GM19351 (cell line): ENCODE data around the gene ANKRD34B.
A peak's percentile ranks its signal among the peaks of the same experiment; 100 is the strongest.
"Not testable (repeated sequence)": the region's sequence is repeated elsewhere in the genome, so short reads cannot be mapped to it uniquely, and the experiment has no call there.

Source experiments
- ATAC-seq: cut with Tn5 transposase; IDR thresholded peaks from one replicate; pipeline ENCODE4 v1.9.1; 2021; ENCODE audit warnings: mild to moderate bottlenecking, moderate library complexity; ENCODE audit not compliant: unreplicated experiment

ANKRD34B gene

DNA sequence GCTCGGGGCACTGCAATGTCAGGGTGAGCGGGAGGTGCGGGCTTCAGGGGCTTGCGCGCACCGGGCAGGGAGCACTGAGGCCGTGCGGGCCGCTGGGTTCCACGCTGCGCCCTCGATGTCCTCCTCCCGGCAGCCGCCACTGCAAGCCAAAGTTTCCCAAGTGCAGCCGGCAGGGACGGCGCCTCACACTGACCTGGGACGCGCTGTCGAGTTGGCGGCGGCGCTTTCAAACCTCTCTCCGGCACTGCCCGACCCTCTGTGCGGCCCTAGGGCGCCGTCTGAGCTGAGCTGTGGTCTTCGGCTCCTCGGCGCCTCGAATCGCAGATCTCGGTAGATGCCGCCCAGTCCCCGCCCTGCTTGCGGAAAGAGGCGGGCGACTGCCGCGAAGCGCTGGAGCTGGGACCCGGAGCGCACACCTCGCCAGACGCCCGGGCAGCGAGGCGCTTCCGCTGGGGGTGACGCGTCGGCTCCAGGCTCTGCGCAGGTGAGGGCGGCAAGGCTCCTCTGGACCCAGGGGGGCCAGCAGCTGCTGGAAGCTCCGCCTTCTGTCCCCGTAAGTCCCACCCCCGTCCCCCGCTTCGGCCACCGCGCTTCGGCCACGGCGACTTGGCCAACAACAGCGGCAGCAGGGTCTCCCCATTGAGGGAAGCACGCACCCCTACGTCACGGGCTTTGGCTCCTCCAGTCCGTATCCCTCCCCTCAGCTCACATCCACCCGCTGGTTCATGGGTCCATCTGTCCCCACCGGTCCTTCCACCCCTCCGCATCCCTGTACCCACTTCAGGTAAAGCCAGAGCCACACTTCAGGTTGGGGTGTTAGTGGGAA, at the start of gene ANKRD34B:
TSS of gene ANKRD34B (minus strand) at position 320 of the 826 bp plus-strand sequence. CDS start 10,261 bp downstream, outside the sequence.
- peak; percentile 62 for ATAC-seq

DNA sequence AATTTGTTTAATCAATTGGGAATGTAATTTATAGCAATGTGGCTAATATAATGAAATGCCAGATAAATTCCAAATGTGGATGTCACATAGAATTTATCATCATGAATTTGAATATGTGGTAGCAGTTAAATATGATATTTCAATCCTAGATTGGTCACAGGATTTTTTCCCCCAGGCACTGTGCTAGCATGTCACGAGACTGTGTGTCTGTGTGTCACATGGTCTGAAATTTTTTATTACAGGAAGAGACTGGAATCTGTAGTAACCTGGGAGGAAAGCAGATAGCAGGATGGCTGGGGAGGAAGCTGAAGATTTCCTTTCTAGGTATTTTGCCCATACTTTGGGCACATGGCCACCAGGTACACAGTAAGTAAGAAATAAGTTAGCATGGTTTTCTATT, 49.0 kb upstream of the ANKRD34B start:
- no peak for ATAC-seq

DNA sequence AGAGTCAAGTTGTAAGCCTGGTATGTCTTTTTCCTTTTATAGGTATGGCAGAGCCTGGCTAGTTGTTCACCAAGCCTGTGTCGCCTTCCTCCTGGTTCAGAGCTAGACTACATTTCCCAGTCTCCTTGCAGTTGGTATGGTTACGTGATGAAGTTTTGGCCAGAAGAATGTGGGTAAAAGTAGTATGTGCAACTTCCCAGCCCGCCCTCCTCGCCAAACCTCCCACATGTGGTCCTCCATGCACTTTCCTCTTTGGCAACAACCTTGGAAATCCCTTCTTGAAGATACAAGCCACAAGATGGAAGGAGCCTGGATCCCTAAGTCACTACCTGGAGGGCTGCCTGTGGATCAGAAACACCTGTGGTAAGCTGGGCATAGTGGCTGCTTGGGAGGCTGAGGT, 48.4 kb upstream of the ANKRD34B start:
- ATAC-seq, result no peak

DNA sequence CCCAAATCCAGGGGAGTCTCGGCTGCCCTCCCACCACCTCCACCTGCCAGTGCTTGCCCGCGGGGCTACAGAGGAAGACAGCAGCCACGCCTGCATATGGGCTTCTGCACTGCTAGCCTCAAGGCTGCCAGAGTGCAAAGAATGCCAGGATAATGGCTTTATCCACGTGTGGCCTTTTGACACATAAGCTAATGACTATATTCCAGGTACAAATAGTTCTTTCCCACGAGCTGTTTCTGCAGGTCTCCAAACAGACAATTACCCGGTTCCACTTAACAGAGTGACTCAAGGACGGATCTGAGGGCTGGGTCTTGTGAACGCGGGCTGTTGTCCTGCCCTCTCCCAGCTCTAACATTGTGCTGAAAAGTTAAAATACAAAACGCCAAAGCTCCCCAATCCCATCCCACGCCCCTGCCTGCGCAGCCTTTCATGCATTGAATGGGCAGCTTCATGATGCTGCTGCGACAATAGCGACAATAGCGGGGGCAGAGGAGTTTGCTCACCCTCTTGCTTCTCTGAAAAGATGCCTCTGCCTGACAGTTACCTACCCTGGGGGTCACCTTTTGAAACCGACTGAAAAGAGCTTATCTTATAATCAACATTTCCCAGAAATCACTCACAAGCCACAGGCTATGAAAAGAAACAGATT, 45.3 kb upstream of the ANKRD34B start:
- no peak for ATAC-seq

DNA sequence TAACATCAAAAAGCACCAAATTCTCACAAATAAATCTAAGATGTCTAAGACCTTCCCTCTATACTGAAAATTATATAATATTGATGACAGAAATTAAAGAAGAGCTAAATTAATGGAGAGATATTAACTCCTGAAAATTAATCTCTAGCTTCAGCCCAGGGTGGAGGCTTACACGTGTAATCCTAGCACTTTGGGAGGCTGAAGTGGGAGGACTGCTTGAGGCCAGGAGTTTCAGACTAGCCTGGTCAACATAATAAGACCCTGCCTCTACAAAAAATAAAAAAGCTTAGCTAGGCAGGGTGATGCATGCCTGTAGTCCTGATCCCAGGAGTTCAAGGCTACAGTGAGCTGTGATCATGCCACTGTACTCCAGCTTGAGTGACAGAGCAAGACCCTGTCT, 39.6 kb upstream of the ANKRD34B start:
- ATAC-seq, result no peak

DNA sequence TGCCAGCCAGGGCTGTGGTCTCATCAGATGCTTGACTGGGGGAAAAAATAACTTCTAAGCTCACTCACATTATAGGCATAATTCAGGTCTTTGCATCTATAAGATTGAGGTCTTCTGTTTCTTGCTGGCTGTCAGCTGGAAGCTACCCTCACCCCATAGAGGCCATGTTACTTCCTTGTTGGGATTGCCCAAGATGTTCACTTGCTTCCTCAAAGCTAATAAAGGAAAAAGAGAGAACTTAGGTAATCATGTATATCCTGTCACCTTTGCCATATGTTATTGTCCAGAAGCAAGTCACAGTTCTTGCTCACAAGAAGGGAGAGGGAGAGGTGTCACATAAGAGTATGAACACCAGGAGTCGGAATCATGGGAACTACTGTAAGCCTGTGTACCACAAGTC, 38.7 kb upstream of the ANKRD34B start:
- no peak for ATAC-seq

DNA sequence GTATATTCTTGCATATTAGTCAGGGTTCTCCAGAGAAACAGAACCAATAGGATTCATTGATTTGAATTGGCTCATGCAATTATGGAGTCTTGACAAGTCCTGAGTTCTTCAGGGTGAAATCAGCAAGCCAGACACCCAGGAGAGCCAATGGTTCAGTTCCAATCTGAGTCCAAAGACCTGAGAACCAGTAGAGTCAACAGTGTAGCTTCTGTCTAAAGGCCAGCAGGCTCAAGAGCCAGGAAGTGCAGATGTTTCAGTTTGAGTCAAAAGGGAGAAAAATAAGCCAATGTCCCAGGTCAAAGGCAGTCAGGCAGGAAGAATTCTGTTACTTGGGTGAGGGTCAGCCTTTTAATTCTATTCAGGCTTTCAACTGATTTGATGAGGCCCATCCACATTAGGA, 37.8 kb upstream of the ANKRD34B start:
- ATAC-seq, result peak; percentile 81

DNA sequence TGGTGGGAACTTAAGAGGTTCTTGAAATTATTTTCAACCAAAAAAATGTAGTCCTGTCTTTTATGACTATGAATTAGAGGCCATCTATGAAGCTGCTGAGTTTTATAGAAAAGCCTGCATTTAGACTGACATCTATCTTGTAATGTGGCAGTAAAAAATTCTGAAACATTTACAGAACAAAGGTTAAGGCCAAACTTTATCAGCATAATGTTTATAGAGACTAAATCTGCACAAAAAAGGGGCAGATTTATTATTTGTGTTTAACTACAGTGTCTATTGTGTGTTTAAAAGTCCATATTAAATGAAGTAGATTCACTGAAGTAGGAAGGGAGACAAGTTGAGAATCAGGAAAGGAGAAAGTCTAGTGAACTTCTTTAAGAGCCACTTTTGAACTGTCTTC, 37.3 kb upstream of the ANKRD34B start:
- no peak for ATAC-seq

DNA sequence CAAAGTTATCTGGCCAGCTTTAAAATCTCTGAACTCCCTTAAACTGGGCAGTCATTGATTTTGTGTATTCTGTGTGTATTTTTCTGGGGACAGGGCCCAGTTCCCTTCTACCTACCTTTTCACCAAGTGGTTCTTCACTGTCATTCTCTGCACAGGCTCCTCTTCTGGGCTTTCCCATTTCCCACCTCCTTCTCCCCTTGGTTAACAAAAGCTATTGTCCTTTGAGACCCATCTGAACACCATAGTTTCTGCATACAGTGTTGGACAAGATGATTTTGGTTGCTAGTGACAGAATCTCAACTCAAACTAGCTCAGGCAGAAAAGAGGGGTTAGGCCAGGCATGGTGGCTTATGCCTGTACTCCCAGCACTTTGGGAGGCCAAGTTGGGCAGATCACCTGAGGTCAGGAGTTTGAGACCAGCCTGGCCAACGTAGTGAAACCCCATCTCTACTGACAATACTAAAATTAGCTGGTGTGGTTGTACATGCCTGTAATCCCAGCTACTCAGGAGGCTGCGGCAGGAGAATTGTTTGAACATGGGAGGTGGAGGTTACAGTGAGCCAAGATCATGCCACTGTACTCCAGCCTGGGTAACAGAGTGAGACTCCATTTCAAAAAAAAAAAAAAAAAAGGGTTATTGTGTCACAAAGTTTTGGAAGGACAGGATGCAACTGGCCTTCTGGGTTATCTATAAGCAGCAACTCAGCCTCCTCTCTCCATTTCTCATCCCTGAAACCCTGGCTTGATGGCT, 31.0 kb upstream of the ANKRD34B start:
- no peak for ATAC-seq

DNA sequence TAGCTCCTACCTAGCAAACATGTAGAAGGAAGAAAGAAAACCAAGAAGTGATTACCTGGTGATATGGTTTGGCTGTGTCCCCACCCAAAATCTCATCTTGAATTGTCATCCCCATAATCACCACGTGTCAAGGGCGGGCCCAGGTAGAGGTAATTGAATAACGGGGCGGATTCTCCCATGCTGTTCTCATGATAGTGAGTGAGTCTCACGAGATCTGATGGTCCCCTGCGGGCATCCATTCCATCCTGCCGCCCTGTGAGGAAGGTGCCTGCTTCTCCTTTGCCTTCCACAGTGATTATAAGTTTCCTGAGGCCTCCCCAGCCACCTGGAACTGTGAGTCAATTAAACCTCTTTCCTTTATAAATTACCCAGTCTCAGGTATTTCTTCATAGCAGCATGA, 27.4 kb upstream of the ANKRD34B start:
- no peak for ATAC-seq

DNA sequence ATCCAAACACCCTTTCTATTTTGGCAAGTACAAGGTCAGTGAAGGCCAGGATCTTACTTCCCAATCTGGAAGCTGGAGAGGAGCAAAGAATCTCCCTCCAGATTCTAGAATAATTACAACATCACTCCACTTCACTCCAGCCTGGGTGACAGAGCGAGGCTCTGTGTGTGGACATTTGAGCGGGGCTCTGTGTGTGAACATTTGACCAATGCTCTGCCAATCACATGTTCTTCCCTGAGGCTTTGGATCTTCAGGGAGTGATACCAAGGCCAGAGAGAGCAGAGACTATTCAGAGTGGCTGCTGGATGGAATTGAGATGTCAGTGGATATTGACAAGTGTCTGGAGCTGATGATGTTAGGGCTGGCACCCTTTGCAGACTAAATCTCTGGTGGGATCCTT, 24.7 kb upstream of the ANKRD34B start:
- no peak for ATAC-seq

DNA sequence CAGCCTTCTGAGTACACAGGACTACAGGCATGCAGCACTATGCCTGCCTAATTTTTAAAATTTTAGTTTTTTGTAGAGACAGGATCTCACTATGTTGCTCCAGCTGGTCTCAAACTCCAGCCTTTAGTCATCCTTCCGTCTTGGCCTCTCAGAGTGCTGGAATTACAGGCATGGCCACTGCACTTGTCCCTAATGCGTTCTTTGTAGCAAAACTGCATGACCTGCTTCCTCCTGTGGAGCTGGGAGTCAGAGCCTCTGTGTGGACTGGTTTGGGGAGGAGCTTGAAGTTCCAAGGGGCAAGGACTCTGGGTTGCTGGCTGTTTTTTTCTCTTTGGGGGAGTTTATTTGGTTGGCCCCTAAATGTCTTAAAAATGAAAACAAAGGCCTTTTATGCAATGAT, 22.7 kb upstream of the ANKRD34B start:
- no peak for ATAC-seq

DNA sequence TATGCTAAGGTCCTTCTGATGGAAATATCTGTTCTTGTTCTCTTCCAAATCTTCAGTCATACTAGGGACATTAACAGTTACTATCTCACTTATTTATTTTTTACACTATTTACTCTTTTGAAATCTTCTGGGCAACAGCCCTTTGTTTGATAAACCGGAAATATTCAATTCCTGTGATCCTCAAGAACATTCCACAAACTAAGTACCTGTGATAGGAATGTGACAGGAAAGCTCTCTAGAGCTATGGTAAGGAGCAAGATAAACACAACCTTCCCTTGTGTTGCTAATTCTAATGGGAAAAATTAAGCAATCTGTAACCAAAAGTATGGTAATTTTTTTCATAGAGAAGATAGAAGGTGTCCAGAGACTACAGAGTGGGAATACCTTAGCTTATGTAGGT, 22.0 kb upstream of the ANKRD34B start:
- no peak for ATAC-seq

DNA sequence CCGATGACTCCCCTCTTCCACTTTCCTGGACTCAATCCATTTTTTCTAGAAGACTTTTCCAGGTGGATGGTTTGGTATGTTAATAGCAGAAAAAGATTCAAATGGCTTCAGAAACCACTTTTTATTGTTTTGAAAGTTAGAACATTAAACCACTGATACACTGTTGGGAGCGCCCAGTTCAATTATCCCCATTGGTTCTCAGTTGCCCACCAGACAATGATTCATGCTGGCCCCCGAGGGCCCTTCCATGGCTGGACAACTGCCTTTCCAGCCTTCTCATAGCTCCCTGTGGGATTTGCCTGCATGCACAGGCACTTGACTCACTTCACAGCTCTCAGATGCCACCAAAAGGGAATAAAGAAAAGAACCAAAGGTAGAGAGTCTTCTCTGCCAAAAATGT, 21.3 kb upstream of the ANKRD34B start:
- ATAC-seq, result no peak

DNA sequence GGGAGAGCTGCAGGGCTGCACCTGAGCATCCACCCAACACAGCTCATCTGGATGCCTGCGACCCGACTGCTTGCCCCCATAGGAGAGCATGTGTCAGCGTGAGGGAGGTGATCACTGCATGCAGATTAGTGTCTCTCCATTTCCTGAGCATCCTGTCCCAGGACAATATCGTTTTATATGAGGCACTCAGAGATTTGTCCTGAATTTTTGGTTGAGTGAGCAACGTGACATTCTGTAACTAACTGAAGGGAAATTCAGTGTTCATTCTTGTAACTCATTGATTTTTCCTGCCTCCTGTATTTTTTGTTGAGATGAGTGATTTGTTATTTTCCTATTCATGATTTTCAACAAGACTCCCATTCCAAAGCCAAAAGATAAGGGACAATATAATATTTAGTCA, 20.7 kb upstream of the ANKRD34B start:
- no peak for ATAC-seq

DNA sequence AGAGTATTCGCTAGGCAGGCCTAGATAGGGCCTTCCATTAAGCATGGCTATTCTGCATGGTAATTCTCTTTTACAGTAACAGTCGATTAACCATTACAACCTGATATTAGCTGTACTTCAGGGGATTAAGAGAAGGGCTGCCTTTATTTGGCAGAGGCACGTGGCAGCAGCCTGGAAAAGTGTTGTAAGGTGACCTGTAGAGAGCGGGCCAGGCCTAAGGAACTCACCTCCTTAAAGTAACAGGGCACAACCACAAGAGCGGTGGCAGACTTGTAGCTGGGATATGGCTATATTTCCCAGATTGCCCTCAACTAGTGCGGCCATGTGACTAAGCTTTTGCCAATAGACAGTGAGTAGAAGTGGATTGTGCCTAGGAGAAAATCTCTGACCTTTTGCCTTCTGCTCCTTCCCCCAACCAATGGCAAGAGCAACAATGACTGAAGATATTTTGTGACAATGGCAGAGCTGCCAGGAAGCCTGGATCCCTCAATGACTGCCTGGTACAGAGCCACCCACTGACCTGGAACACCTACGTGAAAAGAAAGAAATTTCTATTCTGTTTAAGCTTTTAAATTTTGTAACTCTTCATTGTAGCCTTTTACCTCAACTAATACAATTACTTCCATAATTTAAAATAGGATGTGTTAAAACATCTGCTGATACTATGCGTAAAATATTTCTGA, 18.9 kb upstream of the ANKRD34B start:
- ATAC-seq, result no peak

DNA sequence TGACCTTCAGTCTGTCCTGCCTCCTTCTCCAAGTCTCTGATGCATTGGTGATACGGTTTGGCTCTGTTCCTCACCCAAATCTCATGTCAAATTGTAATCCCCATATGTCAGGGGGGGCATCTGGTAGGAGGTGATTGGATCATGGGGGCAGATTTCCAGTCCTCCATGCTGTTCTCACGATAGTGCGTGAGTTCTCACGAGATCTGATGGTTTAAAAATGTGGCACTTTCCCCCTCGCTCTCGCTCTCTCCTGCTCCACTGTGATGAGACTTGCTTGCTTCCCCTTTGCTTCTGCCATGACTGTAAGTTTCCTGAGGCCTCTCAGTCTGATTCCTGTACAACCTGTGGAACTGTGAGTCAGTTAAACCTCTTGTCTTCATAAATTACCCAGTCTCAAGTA, 14.7 kb upstream of the ANKRD34B start:
- no peak for ATAC-seq

DNA sequence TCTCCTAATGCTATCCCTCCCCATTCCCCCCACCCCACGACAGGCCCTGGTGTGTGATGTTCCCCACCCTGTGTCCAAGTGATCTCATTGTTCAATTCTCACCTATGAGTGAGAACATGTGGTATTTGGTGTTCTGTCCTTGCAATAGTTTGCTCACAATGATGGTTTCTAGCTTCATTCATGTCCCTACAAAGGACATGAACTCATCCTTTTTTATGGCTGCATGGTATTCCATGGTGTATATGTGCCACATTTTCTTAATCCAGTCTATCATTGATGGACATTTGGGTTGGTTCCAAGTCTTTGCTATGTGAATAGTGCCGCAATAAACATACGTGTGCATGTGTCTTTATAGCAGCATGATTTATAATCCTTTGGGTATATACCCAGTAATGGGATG, 10.2 kb upstream of the ANKRD34B start:
- ATAC-seq, result not testable (repeated sequence)

DNA sequence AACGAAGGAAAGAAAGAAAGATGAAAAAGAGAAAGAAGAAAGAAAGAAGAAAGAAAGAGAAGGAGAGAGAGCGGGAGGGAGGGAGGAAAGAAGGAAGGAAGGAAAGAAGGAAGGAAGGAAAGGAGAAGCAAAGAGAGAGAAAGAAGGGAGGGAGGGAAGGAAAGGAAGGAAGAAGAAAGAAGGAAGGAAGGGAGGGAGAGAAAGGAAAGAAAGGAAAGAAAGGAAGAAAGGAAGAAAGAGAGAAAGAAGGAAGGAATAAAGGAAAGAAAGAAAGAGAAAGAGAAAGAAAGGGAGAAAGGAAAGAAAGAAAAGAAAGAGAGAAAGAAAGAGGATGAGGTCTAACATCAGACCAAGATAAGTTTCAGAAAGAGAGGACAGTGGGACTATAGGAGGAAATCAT, 9.0 kb upstream of the ANKRD34B start:
- no peak for ATAC-seq

DNA sequence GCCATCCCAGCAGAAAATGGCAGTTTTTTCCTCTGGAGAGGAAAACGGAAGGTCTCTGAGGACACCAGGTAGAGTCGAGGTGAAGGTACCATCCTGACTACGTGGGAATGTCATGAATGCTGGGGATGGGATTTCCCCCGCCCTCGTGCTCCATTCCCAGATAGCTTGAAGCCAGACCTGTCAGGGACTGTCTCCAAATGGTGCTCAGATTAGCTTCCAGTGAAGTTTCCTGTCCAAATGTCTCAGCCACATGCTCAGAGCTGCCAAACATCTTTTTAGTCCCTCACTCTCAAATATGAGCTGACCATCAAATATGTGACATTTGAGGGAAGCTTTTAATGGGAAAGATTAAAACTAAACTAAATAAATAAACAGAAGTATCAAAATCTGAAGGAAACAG, 7.6 kb upstream of the ANKRD34B start:
- ATAC-seq, result no peak

DNA sequence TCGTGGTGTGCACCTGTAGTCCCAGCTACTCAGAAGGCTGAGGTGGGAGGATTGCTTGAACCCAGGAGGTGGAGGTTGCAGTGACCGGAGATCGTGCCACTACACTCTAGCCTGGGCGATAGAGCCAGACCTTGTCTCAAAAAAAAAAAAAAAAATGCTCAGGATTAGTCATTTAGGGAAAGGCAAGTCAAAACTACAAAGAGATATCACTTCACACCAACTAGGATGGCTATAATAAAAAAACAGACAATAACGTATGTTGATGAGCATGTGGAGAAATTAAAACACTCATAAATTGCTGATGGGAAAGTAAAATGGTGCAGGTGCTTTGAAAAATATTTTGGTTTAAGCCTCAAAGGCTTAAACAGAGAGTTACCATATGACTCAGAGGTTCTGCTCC, 6.3 kb upstream of the ANKRD34B start:
- peak; percentile 61 for ATAC-seq
